ENCODE data around the gene CNOT6L.

Gene CNOT6L

DNA sequence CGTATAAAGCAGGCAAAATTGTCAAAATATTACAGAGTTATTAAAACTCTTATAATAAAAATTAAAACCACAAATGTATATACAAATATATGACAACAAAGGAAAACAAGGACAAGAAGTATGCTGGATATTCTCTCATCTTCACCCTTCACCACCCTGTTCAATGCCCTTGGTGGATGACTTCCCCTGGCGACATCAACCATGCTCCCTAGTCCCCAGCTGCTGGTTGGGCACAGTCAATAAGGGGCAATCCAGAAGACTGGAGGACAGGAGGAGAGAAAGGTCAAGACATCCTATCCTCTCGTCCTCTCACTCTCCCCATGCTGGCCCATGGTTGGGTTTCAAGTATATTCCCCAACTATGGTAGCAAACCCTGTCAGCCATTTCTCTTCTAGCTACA lies 142.3 kb downstream of the CNOT6L start:
- Histone ChIP-seq H3K4me3 (ENCODE audit: low read length in 2 of 2) (no peak overlapping the region), H3K9ac (ENCODE audit: low read length in 2 of 2) (no peak overlapping the region), H3K27ac (ENCODE audit: low read length) (no peak overlapping the region), H3K9me3 (ENCODE audit: control insufficient read depth in 2 of 2, low read length in 2 of 2) (no peaks in the 10 kb centered on the region), H3K4me1 (ENCODE audit: control insufficient read depth, insufficient read depth, low read length) (peaks cover 3% of the 10 kb centered on the region), H3K27me3 (ENCODE audit: control insufficient read depth in 1 of 2, insufficient read depth in 2 of 2, low read length in 2 of 2) (no peaks in the 10 kb centered on the region), H3K36me3 (ENCODE audit: control insufficient read depth in 2 of 2, insufficient read depth in 2 of 2, low read length in 2 of 2) (no peaks in the 10 kb centered on the region)

GRCh38 chr4:77671051-77671450 lies 148.1 kb downstream of the CNOT6L start:
- H3K4me1 ChIP-seq (ENCODE audit: control insufficient read depth, insufficient read depth, low read length): peaks cover under 1% of the 10 kb centered on the region
- no peak overlapping the region for H3K27ac ChIP-seq (ENCODE audit: low read length)
- H3K27me3 ChIP-seq (ENCODE audit: control insufficient read depth in 1 of 2, insufficient read depth in 2 of 2, low read length in 2 of 2): no peaks in the 10 kb centered on the region
- H3K9ac ChIP-seq (ENCODE audit: low read length in 2 of 2): no peak overlapping the region
- H3K36me3 ChIP-seq (ENCODE audit: control insufficient read depth in 2 of 2, insufficient read depth in 2 of 2, low read length in 2 of 2): no peaks in the 10 kb centered on the region
- H3K9me3 ChIP-seq (ENCODE audit: control insufficient read depth in 2 of 2, low read length in 2 of 2): no peaks in the 10 kb centered on the region
- H3K4me3 ChIP-seq (ENCODE audit: low read length in 2 of 2): no peak overlapping the region

- Histone ChIP-seq H3K9me3 (ENCODE audit: control insufficient read depth in 2 of 2, low read length in 2 of 2) (no peaks in the 10 kb centered on the region), H3K4me1 (ENCODE audit: control insufficient read depth, insufficient read depth, low read length) (no peaks in the 10 kb centered on the region), H3K9ac (ENCODE audit: low read length in 2 of 2) (no peak overlapping the region), H3K4me3 (ENCODE audit: low read length in 2 of 2) (no peak overlapping the region), H3K27me3 (ENCODE audit: control insufficient read depth in 1 of 2, insufficient read depth in 2 of 2, low read length in 2 of 2) (no peaks in the 10 kb centered on the region), H3K36me3 (ENCODE audit: control insufficient read depth in 2 of 2, insufficient read depth in 2 of 2, low read length in 2 of 2) (no peaks in the 10 kb centered on the region), H3K27ac (ENCODE audit: low read length) (no peak overlapping the region)
These were observed 149.1 kb downstream of the CNOT6L start for GRCh38 chr4:77669946-77670590.

DNA sequence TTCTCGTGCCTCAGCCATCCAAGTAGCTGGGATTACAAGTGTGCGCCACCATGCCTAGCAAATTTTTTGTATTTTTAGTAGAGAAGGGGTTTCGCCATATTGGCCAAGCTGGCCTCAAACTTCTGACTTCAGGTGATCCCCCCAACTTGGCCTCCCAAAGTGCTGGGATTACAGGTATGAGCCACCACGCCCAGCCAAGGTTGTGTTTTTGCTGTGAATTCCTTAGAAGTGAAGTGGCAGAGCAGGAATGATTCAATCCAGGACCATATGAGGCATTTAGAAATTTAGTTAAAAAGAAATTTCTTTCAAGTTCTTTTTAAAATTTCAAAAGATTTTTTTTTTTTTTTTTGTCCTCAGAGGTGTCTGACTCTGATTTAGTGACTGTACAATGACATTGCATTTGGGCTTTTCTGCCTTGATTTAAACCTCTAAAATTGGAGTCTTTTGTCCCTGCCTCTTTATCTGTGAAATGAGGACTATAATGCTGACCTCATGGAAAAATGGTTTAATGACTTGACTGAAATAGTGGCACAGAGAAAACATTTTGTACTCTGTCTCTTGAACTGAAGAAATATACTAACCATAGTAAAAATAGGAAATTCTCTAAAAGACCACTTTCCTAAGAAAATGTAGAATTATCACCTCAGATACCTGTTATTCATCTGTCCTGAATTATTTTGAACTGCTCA lies 153.6 kb downstream of the CNOT6L start:
- no peak overlapping the region for H3K27ac ChIP-seq (ENCODE audit: low read length)
- H3K27me3 ChIP-seq (ENCODE audit: control insufficient read depth in 1 of 2, insufficient read depth in 2 of 2, low read length in 2 of 2): no peaks in the 10 kb centered on the region
- H3K4me3 ChIP-seq (ENCODE audit: low read length in 2 of 2): no peak overlapping the region
- H3K9ac ChIP-seq (ENCODE audit: low read length in 2 of 2): no peak overlapping the region
- no peaks in the 10 kb centered on the region for H3K36me3 ChIP-seq (ENCODE audit: control insufficient read depth in 2 of 2, insufficient read depth in 2 of 2, low read length in 2 of 2)
- no peaks in the 10 kb centered on the region for H3K4me1 ChIP-seq (ENCODE audit: control insufficient read depth, insufficient read depth, low read length)
- H3K9me3 ChIP-seq (ENCODE audit: control insufficient read depth in 2 of 2, low read length in 2 of 2): no peaks in the 10 kb centered on the region
